NCI-H1694 treated with DMSO at 0.1 percent for 48 hours (cell line): ENCODE measurements around the gene LARGE1.

Experiments
- DNase-seq: peaks from one replicate; lab custom pipeline; 2025; lab: John Stamatoyannopoulos, UW

The LARGE1 gene

GRCh38 chr22:33722816-33723215, 197.5 kb downstream of the LARGE1 start:
- no peak for DNase-seq

GRCh38 chr22:33720166-33720878, 200.0 kb downstream of the LARGE1 start:
- DNase-seq: no peak

- no peak for DNase-seq
Measured at GRCh38 chr22:33717694-33718396, 202.4 kb downstream of the LARGE1 start.

- no peak for DNase-seq
Measured at GRCh38 chr22:33715237-33715985, 204.9 kb downstream of the LARGE1 start.

- no peak for DNase-seq
Measured at GRCh38 chr22:33710326-33710725, 209.9 kb downstream of the LARGE1 start.

- DNase-seq: no peak
Measured at GRCh38 chr22:33707581-33707980, 212.7 kb downstream of the LARGE1 start.

- no peak for DNase-seq
Measured at GRCh38 chr22:33706100-33706499, 214.2 kb downstream of the LARGE1 start.

GRCh38 chr22:33699176-33699575, 221.1 kb downstream of the LARGE1 start:
- no peak for DNase-seq

DNA sequence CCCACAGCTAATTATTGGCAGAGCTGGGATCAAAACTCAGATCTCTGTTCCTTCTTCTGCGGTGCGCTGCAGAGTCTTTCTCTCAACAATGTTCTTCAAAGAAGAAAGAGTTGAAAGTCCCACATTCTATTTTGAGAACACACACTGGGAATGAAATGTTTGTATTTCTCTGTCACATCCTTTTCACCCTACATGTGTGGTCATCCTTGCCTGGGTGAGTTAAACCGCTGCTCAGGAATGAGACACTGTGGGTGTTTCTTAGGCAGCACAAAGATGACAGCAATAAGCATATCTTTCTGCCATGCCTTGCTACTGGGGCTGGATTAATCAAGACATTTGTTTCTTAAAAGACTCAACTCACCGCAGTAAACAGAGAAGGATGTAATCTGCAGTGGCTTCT, 222.6 kb downstream of the LARGE1 start:
- no peak for DNase-seq

GRCh38 chr22:33691057-33691630, 229.1 kb downstream of the LARGE1 start:
- DNase-seq: no peak

- DNase-seq: no peak
Measured at GRCh38 chr22:33688903-33689302, 231.4 kb downstream of the LARGE1 start.

- DNase-seq: no peak
Measured at GRCh38 chr22:33687464-33687863, 232.8 kb downstream of the LARGE1 start.

DNA sequence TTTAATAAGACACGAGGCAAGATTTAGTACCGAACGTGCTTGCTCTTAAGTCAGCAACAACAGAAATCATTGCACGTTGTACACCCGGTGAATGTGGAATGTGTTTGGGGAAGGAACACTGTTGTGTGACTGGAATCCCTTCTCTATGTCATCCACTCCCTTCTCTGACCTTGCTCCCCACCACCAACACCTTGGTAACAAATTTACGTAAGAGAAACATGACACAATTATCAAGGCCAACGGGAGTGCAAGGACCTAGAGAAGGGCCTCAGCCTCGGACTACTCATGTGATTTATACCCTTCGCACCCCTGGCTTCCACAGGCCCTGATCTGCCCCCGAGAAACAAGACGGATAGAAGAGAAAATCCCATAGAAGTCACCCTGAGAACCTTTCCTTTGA, 236.2 kb downstream of the LARGE1 start:
- no peak for DNase-seq

GRCh38 chr22:33682927-33683326, 237.3 kb downstream of the LARGE1 start:
- DNase-seq: no peak

- DNase-seq: no peak
Measured at GRCh38 chr22:33680632-33681031, 239.6 kb downstream of the LARGE1 start.

- DNase-seq: no peak
Measured at GRCh38 chr22:33678523-33678922, 241.8 kb downstream of the LARGE1 start.

GRCh38 chr22:33677536-33677935, 242.7 kb downstream of the LARGE1 start:
- DNase-seq: no peak

GRCh38 chr22:33674357-33674756, 245.9 kb downstream of the LARGE1 start:
- no peak for DNase-seq

DNA sequence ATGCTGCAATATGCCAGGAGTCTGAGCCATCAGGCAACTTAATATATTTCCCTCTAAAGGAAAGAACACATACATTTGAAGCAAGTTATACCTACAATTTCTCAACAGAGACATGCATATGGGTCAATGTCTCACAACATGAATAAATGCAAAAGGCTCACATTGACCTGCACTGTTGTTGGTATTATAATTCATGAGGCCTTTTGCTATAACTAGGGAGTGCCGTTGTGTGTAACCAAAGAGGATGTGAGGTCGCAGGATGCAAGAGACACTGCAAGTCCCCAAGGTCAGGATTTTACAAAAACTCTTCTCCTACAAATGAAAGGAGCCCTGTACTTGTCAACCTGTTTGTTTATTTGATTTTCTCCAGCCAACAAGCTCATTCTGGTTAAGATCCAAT, 250.5 kb downstream of the LARGE1 start:
- DNase-seq: no peak

GRCh38 chr22:33666961-33667619, 253.2 kb downstream of the LARGE1 start:
- DNase-seq: no peak

DNA sequence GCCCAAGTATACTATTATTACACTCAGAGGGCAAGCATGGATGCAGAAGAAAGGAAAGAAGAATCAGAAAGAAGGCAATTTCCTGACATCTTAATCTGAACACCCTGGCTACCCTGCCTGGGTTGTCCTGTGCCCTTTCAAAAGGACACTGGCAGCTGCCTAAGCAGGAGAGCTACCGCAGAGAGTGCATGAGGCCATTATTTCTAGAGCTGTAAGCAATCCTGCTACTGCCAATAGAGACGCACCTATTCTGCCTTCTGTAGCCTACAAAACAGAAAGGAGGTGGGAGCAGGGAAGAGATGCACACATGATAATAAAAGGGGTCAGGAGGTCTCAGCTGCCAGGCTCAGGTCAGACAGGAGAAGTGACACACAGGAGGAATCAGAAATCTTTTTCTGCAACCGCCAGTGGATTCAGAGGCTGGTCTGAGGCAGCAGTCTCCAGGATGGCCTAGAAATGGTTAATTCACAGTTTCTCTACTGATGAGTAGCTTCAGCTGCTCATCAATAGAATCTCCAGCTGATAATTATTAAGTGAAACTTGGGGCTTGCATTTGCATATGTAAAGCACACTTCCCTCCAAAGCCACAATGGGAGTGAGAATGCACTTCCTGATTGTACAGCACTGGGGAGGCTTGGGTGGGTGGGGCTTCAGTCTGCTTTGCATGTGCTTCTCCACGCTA, 253.9 kb downstream of the LARGE1 start:
- no peak for DNase-seq

DNA sequence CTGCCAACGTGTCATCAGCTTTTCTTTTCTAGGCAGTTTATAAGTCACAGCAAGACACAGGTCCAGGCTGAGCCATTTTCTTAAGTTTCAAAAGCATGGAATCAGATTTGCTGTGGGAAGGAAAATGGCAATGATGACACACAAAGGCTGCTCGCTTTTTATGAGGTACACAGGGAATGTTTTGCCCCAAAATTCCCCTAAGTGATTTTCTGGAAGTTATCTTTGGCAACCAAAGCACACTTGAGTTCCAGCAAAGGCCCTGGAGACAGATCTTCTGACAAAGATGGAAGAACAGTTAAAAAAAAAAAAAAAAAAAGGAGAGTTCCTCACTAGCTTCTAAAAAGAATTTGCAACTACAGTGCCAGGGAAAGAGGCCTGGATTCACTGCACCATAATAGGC, 260.8 kb downstream of the LARGE1 start:
- DNase-seq: no peak
